Thymus (tissue), 11 donors: ENCODE data around the gene PHF14. TPM values are rescaled to one million over a fixed set of nuclear protein-coding genes. Genes with fewer than 3 reads are reported as not detected.
"Not testable (repeated sequence)": the region's sequence is repeated elsewhere in the genome, so short reads cannot be mapped to it uniquely, and the experiment has no call there.

Source experiments
- DNase-seq, 9 donors: peaks; one replicate each; pipeline ENCODE4 v3.0.0-alpha.2; 2013; ENCODE audit warnings: low spot score in 9 of 9, low read depth in 6 of 9, missing footprints in 1 of 9
- H3K27ac ChIP-seq, 2 donors: one replicate each; pipeline ENCODE4 v1.5.1; 2013; ENCODE audit warnings: control low read depth in 1 of 2, low read depth in 1 of 2, low read length in 1 of 2, mild to moderate bottlenecking in 1 of 2, moderate library complexity in 1 of 2
- H3K27me3 ChIP-seq, 2 donors: one replicate each; pipeline ENCODE4 v1.5.1; 2013; ENCODE audit warnings: low read length in 1 of 2; ENCODE audit not compliant: control insufficient read depth in 2 of 2, insufficient read depth in 1 of 2
- H3K36me3 ChIP-seq, 2 donors: one replicate each; pipeline ENCODE4 v1.5.1; 2013; ENCODE audit warnings: low read length in 1 of 2, mild to moderate bottlenecking in 1 of 2, moderate library complexity in 1 of 2; ENCODE audit not compliant: control insufficient read depth in 2 of 2, insufficient read depth in 2 of 2
- H3K4me1 ChIP-seq, 2 donors: one replicate each; pipeline ENCODE4 v1.5.1; 2013; ENCODE audit warnings: low read length in 2 of 2; ENCODE audit not compliant: control insufficient read depth in 2 of 2, insufficient read depth in 2 of 2
- H3K4me3 ChIP-seq, 2 donors: one replicate each; pipeline ENCODE4 v1.5.1; 2013; ENCODE audit warnings: low read length in 2 of 2, control low read depth in 1 of 2, mild to moderate bottlenecking in 1 of 2
- H3K9me3 ChIP-seq, 2 donors: one replicate each; pipeline ENCODE4 v1.5.1; 2013; ENCODE audit warnings: low read length in 1 of 2, mild to moderate bottlenecking in 1 of 2; ENCODE audit not compliant: control insufficient read depth in 2 of 2, insufficient read depth in 1 of 2
- WGBS: extraction: QIAGEN DNeasy Blood & Tissue Kit; methylation state at CpG from one replicate; pipeline ENCODE4 v1.1.7; 2013; 5-methylcytosine and 5-hydroxymethylcytosine counted together
- polyA plus RNA-seq: library from polyadenylated mRNA; stranded (reverse); fragments of 200-250 nt; gene quantifications from one replicate; pipeline ENCODE4 v1.2.3, GENCODE V29; 2013
- total RNA-seq: library from RNA; stranded (reverse); fragments of 120-200 nt; gene quantifications from one replicate; pipeline ENCODE4 v1.2.4, GENCODE V29; 2013
- donor health status: healthy.

The PHF14 gene
- total and polyA plus RNA-seq, 2 donors: 48.2 to 57.3 TPM

DNA sequence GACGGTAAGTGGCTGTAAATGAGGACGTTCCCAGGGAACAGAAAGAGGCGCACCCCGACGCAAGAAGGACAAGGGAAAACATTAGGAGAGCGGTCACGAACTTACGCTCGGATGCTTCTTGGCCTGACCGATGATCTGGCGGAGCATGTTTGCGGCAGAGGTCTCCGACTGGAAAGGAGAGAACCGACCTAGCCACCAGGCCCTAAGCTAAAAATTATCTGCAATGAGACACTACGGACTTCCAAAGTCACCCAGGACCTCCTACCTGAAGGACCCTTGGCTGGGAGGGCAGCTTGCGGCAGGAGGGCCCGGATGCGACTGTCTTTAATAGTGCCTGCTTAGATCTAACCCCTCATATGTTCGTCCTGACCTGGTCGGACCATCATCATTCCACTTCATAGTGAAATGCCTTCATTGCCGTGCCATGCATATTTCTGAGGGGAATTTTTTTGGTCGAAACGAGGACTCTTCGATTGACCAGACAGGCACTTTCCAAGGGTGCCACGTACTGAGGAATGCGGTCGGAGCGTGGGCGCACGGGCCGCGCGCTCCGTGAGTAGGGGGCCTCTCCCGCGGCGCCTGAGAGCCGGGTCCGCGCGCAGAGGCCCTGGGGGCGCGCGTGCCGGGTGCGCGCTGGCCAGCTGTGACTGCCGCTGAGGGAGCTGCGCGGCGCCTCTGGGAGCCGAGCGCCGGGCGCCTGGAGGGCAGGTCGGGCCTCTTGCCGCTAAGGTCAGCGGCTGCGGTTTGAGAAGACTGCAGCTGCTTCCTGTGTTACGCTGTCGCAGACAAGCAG lies 33.6 kb upstream of the PHF14 start:
- WGBS: under 1% methylated on average over 61 of the region's 61 CpGs
- DNase-seq: peak; percentile 85 to 97 (median 91)
- peaks cover 15 to 21% of the 10 kb centered on the region in 2 donors for H3K36me3 ChIP-seq
- H3K9me3 ChIP-seq: no peaks in the 10 kb centered on the region
- H3K4me3 ChIP-seq: peak overlapping the region; percentile 75 to 85
- H3K27ac ChIP-seq: peak overlapping the region; percentile 89 to 93
- peaks cover 4 to 13% of the 10 kb centered on the region in 2 donors for H3K4me1 ChIP-seq
- H3K27me3 ChIP-seq: no peaks in the 10 kb centered on the region

DNA sequence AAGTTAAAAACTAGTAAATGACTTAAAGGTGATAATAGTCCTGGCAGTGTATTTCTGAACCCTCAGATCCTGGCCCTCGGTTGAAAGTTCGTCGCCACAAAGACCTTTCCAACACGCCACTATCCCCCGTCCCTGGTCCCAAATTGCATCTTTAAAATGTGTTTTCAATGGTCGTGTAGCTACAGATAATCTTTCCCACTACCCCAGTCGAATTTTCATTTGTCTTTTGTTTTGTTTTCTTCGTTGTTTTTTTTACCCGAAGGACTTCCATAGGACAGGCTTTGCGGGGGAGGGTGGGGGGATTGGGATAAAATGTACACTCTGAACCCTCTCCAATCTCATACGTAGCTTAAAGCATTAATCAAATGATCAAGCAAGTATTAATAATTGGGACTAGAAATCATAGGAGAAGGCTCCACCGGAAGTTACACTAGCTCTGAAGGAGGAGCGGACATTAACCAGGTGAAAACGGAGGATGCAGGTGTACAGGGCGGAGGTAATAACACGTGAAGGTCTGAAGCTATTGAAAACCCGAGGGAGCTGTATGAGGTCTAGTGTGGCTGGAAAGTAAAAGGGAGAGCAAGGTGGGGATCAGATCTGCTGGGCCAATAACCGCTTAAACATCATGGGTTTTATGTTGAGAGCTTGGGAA lies 32.8 kb upstream of the PHF14 start:
- peak overlapping the region; percentile 89 to 93 for H3K27ac ChIP-seq
- peak in 6 of 9 donors; percentile 3 to 71 (median 20) for DNase-seq
- 22% methylated on average over 18 of the region's 18 CpGs for WGBS
- peak overlapping the region; percentile 75 to 85 for H3K4me3 ChIP-seq
- peaks cover 4 to 13% of the 10 kb centered on the region in 2 donors for H3K4me1 ChIP-seq
- no peaks in the 10 kb centered on the region for H3K9me3 ChIP-seq
- no peaks in the 10 kb centered on the region for H3K27me3 ChIP-seq
- peaks cover 10 to 14% of the 10 kb centered on the region in 2 donors for H3K36me3 ChIP-seq

DNA sequence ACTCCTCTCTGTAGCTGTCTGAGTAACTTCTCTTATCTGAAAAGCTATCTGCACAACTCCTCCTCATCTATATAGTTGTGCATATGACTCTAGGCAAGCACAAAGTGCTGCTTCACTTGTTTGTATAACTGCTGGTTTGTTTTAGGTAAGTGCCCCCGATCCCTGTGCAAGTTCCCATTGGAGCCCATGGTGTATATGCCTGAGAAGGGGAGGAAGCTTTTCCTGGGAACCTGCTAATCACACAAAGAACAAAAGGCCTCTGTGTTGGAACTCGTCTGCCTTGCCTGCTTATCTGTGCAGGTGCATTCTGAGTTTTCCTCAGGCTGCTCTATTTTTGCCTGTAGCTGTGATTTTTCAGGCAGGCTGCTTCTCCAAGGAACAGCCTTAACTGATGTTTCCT lies 23.2 kb upstream of the PHF14 start:
- Histone ChIP-seq H3K27me3 (no peaks in the 10 kb centered on the region), H3K9me3 (peaks cover 0 to 7% of the 10 kb centered on the region in 2 donors), H3K4me3 (no peak overlapping the region), H3K4me1 (no peaks in the 10 kb centered on the region), H3K36me3 (no peaks in the 10 kb centered on the region), H3K27ac (no peak overlapping the region)
- WGBS: 89% methylated on average over 2 of the region's 2 CpGs
- no peak for DNase-seq

DNA sequence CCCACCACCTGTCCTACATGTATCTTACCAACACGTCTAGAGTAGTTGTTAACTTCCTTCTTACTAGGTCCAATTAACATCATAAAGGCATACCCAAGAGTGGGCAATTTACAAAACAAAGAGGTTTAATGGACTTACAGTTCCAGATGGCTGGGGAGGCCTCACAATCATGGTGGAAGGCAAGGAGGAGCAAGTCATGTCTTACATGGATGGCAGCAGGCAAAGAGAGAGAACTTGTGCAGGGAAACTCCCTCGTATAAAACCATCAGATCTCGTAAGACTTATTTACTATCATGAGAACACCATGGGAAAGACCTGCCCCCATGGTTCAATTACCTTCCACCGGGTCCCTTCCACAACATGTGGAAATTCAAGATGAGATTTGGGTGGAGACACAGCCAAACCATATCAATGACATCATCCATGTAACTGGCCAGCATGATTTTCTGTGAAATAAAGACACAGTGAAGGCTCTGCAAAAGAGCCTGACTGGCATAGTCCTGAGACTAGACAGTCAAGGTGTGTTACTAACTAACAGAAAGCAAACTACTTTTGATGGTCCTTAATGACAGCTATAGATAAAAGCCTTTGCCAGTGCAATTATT lies 22.6 kb upstream of the PHF14 start:
- DNase-seq, H3K36me3 ChIP-seq, H3K4me3 ChIP-seq, H3K27me3 ChIP-seq, H3K4me1 ChIP-seq, H3K9me3 ChIP-seq, H3K27ac ChIP-seq: not testable (repeated sequence)
- 96% methylated on average over 4 of the region's 4 CpGs for WGBS

DNA sequence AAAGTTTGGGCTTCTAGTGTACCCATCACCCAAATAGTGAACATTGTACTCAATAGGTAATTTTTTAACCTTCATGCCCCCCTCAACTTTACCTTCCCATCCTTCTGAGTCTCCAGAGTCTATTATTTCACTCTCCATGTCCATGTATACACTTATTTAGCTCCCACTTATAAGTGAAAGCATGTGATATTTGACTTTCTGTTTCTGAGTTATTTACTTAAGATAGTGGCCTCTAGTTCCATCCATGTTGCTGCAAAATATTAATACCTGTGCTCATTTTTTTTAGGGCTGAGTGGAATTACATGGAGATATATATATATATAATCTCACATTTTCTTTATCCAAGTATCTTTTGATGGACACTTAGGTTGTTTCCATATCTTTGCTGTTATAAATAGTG lies 21.1 kb upstream of the PHF14 start:
- DNase-seq: no peak

GRCh38 chr7:10953078-10953750 lies 20.5 kb upstream of the PHF14 start:
- H3K27ac ChIP-seq, H3K9me3 ChIP-seq, DNase-seq, H3K36me3 ChIP-seq, H3K4me1 ChIP-seq, H3K27me3 ChIP-seq, H3K4me3 ChIP-seq: not testable (repeated sequence)
- WGBS: 78% methylated on average over 4 of the region's 4 CpGs

More for the DNA sequence above, 21.1 kb upstream of the PHF14 start:
- Histone ChIP-seq H3K27ac (no peak overlapping the region), H3K4me1 (no peaks in the 10 kb centered on the region), H3K4me3 (no peak overlapping the region), H3K9me3 (peaks cover 0 to 7% of the 10 kb centered on the region in 2 donors), H3K27me3 (no peaks in the 10 kb centered on the region), H3K36me3 (no peaks in the 10 kb centered on the region)

DNA sequence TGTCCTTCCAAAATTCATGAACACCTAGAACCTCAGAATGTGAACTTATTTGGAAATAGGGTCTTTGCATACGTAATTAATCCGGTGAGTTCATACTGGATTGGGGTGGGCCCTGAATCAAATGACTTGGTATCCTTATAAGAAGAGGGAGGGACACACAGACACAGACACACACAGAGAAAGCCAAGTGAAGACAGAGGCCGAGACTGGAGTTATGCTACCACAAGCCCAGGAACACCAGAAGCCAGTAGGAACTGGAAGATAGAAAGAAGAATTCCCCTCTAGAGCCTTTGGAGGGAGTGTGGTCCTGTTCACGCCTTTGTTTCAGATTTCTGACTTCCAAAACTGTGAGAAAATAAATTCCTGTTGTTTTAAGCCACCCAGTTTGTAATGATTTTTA lies 17.1 kb upstream of the PHF14 start:
- H3K27me3 ChIP-seq: no peaks in the 10 kb centered on the region
- 97% methylated on average over 4 of the region's 4 CpGs for WGBS
- no peak overlapping the region for H3K27ac ChIP-seq
- no peaks in the 10 kb centered on the region for H3K4me1 ChIP-seq
- no peak for DNase-seq
- H3K36me3 ChIP-seq: no peaks in the 10 kb centered on the region
- H3K9me3 ChIP-seq: peaks cover 0 to 1% of the 10 kb centered on the region in 2 donors
- H3K4me3 ChIP-seq: no peak overlapping the region

- H3K27ac ChIP-seq, H3K9me3 ChIP-seq, H3K36me3 ChIP-seq, DNase-seq, H3K4me1 ChIP-seq, H3K4me3 ChIP-seq, H3K27me3 ChIP-seq: not testable (repeated sequence)
- WGBS: 94% methylated on average over 1 of the region's 1 CpG
These were observed 13.4 kb upstream of the PHF14 start for GRCh38 chr7:10960242-10960641.

- H3K27me3 ChIP-seq, H3K27ac ChIP-seq, H3K4me1 ChIP-seq, H3K36me3 ChIP-seq, H3K4me3 ChIP-seq, DNase-seq: not testable (repeated sequence)
- H3K9me3 ChIP-seq: peaks cover 3 to 15% of the 10 kb centered on the region in 2 donors
- WGBS: 83% methylated on average over 4 of the region's 4 CpGs
These were observed 8.7 kb upstream of the PHF14 start for GRCh38 chr7:10965016-10965415.
